ENCODE data around the gene PGLYRP3. TPM values are rescaled to one million over a fixed set of nuclear protein-coding genes. Genes with fewer than 3 reads are reported as not detected.
A peak's percentile ranks its signal among the peaks of the same experiment; 100 is the strongest.

Gene PGLYRP3
- 10 to 100 TPM in 1 of 2 donors, 1 to 10 TPM in 1; 9.9 to 21.5 TPM for polyA plus RNA-seq

DNA sequence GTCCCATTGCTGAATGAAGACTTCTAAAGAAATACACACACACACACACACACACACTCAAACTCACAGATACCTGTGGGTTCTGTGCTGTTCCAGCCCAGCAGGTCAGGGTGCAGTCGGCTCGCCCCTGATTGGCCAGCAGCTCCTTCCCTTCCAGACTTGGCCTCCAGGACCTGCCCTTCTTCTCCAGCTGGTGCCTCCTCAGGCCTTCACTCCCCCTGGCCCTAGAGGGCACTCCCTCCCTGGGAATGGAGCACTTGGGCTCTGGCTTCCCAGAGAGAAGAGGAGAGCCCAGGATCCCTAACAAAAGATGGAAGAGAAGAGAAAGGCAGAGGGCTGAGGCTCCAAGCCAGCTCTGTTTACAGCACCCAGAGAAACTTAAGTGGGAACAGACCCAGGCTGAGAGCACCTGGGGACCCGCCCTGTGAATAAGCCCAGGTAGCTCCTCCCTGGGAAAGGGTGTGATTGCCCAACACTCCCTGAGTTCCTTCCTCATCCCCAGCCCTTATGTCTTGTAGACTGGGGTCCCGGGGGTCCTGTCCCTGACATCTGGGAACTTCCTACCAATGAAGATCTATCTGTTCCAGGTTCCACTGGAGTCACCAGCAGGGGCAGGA, at the start of gene PGLYRP3:
Gene PGLYRP3 (minus strand): TSS at position 383 of the 617 bp plus-strand sequence. CDS start 2,287 bp downstream, outside the sequence.
- H3K27ac ChIP-seq (ENCODE audit: low read depth in 2 of 2, low read length in 1 of 2), result peak within 1 kb of the TSS; percentile 64 to 89
- H3K4me3 ChIP-seq (ENCODE audit: low read depth in 1 of 2, low read length in 2 of 2), result peak within 1 kb of the TSS in 1 of 2 donors; percentile 45
- no peaks in the 10 kb centered on the region for H3K27me3 ChIP-seq (ENCODE audit: control insufficient read depth in 1 of 2, insufficient read depth in 2 of 2, low read length in 2 of 2)
- peaks cover 0 to 5% of the 10 kb centered on the region in 2 donors for H3K4me1 ChIP-seq (ENCODE audit: control insufficient read depth in 2 of 2, insufficient read depth in 2 of 2, low read length in 1 of 2)
- no peaks in the 10 kb centered on the region for H3K9me3 ChIP-seq (ENCODE audit: control insufficient read depth in 2 of 2, insufficient read depth in 1 of 2, low read depth in 1 of 2, low read length in 1 of 2)
- WGBS, 2 donors, result 51 to 68% methylated on average over 4 of the region's 4 CpGs
- H3K36me3 ChIP-seq (ENCODE audit: control insufficient read depth in 2 of 2, insufficient read depth in 2 of 2, low read length in 1 of 2), result no peaks in the 10 kb centered on the region

DNA sequence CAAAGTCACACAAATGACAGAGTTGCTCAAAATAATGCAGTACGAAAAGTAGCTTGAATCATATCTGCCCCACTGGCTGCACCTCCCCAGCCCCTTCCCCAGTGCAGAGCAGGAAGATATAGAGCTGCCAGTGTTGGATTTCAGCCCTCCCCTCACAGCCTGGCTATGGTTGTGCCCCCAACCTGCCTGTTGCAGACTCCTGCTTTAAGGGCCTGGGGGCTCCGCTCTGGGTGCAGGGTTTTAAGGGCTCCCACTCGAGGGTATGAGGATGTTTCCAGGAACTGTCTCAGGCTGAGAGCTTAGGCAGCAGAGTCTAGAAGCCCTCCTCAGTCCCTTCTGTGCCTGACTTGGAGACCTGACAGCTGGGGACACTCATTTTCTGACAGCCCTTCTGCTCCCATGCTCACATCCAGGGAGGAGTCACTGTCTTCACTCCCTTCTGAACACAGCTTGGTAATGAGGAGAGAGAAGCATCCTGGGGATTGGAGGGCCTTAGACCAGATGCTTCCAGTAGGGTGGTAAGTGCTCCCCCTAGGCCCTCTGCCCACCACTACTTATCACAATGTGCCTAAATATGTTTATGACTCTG, 49.5 kb upstream of the PGLYRP3 start:
- peaks cover 0 to 3% of the 10 kb centered on the region in 2 donors for H3K36me3 ChIP-seq (ENCODE audit: control insufficient read depth in 2 of 2, insufficient read depth in 2 of 2, low read length in 1 of 2)
- H3K27me3 ChIP-seq (ENCODE audit: control insufficient read depth in 1 of 2, insufficient read depth in 2 of 2, low read length in 2 of 2), result no peaks in the 10 kb centered on the region
- no peaks in the 10 kb centered on the region for H3K9me3 ChIP-seq (ENCODE audit: control insufficient read depth in 2 of 2, insufficient read depth in 1 of 2, low read depth in 1 of 2, low read length in 1 of 2)
- 73 to 77% methylated on average over 3 of the region's 3 CpGs for WGBS, 2 donors
- peaks cover 2 to 19% of the 10 kb centered on the region in 2 donors for H3K4me1 ChIP-seq (ENCODE audit: control insufficient read depth in 2 of 2, insufficient read depth in 2 of 2, low read length in 1 of 2)
- peak overlapping the region; percentile 76 to 78 for H3K27ac ChIP-seq (ENCODE audit: low read depth in 2 of 2, low read length in 1 of 2)
- H3K4me3 ChIP-seq (ENCODE audit: low read depth in 1 of 2, low read length in 2 of 2), result no peak overlapping the region

DNA sequence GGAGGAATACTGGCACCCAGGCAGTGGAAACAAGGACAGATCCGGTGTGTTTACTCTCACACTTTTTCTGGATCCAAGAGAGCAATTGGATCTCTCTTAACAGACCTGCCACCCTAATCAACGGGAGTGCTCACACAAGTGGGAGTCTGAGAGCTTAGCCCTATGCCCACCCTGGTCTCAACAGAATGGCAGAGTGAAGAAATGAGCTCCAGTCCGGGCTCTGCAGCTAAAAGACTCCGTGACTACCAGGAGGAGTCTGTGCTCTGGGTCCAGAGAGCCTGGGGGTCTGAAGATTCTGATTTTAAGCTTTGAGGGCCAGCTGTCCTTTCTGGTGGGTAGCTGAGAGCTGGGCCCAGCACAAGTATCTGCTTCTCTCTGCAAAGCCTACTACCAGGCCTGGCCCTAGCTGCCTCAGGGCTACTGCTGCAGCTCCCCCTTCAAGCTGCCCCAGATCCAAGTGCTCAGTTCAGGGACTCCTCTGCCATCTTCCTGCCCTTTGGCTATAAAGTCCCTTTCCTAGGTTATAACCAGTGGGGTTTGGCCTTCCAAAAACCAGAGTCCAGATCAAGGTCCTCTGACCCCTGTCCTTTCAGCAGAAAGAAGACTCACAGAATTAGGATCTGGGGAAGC, 48.8 kb upstream of the PGLYRP3 start:
- Histone ChIP-seq H3K27ac (ENCODE audit: low read depth in 2 of 2, low read length in 1 of 2) (peak overlapping the region; percentile 78), H3K9me3 (ENCODE audit: control insufficient read depth in 2 of 2, insufficient read depth in 1 of 2, low read depth in 1 of 2, low read length in 1 of 2) (no peaks in the 10 kb centered on the region), H3K4me1 (ENCODE audit: control insufficient read depth in 2 of 2, insufficient read depth in 2 of 2, low read length in 1 of 2) (peaks cover 4 to 24% of the 10 kb centered on the region in 2 donors), H3K36me3 (ENCODE audit: control insufficient read depth in 2 of 2, insufficient read depth in 2 of 2, low read length in 1 of 2) (peaks cover 0 to 3% of the 10 kb centered on the region in 2 donors), H3K4me3 (ENCODE audit: low read depth in 1 of 2, low read length in 2 of 2) (no peak overlapping the region), H3K27me3 (ENCODE audit: control insufficient read depth in 1 of 2, insufficient read depth in 2 of 2, low read length in 2 of 2) (no peaks in the 10 kb centered on the region)
- 70 to 71% methylated on average over 4 of the region's 4 CpGs for WGBS, 2 donors

DNA sequence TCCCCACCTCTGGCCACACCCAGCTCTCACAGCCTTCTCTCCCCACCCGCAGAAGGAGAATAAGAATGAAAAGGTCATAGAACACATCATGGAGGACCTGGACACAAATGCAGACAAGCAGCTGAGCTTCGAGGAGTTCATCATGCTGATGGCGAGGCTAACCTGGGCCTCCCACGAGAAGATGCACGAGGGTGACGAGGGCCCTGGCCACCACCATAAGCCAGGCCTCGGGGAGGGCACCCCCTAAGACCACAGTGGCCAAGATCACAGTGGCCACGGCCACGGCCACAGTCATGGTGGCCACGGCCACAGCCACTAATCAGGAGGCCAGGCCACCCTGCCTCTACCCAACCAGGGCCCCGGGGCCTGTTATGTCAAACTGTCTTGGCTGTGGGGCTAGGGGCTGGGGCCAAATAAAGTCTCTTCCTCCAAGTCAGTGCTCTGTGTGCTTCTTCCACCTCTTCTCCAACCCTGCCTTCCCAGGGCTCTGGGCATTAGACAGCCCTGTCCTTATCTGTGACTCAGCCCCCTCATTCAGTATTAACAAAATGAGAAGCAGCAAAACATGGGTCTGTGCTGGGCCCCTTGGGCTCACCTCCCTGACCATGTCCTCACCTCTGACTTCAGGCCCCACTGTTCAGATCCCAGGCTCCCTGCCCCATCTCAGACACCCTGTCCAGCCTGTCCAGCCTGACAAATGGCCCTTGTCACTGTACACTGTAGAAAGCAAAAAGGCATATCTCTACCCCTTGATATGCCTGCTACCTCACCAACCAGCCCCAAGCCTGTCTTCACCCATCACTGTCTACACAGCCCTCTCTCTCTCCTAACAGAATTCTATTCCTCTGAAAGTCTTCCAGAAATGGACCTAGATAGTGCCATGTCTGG, 48.1 kb upstream of the PGLYRP3 start:
- H3K27me3 ChIP-seq (ENCODE audit: control insufficient read depth in 1 of 2, insufficient read depth in 2 of 2, low read length in 2 of 2), result no peaks in the 10 kb centered on the region
- peak overlapping the region in 1 of 2 donors; percentile 30 for H3K4me3 ChIP-seq (ENCODE audit: low read depth in 1 of 2, low read length in 2 of 2)
- peaks cover 0 to 3% of the 10 kb centered on the region in 2 donors for H3K36me3 ChIP-seq (ENCODE audit: control insufficient read depth in 2 of 2, insufficient read depth in 2 of 2, low read length in 1 of 2)
- H3K4me1 ChIP-seq (ENCODE audit: control insufficient read depth in 2 of 2, insufficient read depth in 2 of 2, low read length in 1 of 2), result peaks cover 3 to 23% of the 10 kb centered on the region in 2 donors
- peak overlapping the region; percentile 78 for H3K27ac ChIP-seq (ENCODE audit: low read depth in 2 of 2, low read length in 1 of 2)
- no peaks in the 10 kb centered on the region for H3K9me3 ChIP-seq (ENCODE audit: control insufficient read depth in 2 of 2, insufficient read depth in 1 of 2, low read depth in 1 of 2, low read length in 1 of 2)
- WGBS, 2 donors, result 80 to 85% methylated on average over 11 of the region's 11 CpGs

GRCh38 chr1:153360190-153360589, 47.4 kb upstream of the PGLYRP3 start:
- Histone ChIP-seq H3K27me3 (ENCODE audit: control insufficient read depth in 1 of 2, insufficient read depth in 2 of 2, low read length in 2 of 2) (no peaks in the 10 kb centered on the region), H3K9me3 (ENCODE audit: control insufficient read depth in 2 of 2, insufficient read depth in 1 of 2, low read depth in 1 of 2, low read length in 1 of 2) (no peaks in the 10 kb centered on the region), H3K27ac (ENCODE audit: low read depth in 2 of 2, low read length in 1 of 2) (peak overlapping the region; percentile 78), H3K4me3 (ENCODE audit: low read depth in 1 of 2, low read length in 2 of 2) (peak overlapping the region in 1 of 2 donors; percentile 30), H3K4me1 (ENCODE audit: control insufficient read depth in 2 of 2, insufficient read depth in 2 of 2, low read length in 1 of 2) (peaks cover 2 to 20% of the 10 kb centered on the region in 2 donors), H3K36me3 (ENCODE audit: control insufficient read depth in 2 of 2, insufficient read depth in 2 of 2, low read length in 1 of 2) (peaks cover 0 to 3% of the 10 kb centered on the region in 2 donors)
- WGBS, 2 donors, result 72 to 78% methylated on average over 2 of the region's 2 CpGs

DNA sequence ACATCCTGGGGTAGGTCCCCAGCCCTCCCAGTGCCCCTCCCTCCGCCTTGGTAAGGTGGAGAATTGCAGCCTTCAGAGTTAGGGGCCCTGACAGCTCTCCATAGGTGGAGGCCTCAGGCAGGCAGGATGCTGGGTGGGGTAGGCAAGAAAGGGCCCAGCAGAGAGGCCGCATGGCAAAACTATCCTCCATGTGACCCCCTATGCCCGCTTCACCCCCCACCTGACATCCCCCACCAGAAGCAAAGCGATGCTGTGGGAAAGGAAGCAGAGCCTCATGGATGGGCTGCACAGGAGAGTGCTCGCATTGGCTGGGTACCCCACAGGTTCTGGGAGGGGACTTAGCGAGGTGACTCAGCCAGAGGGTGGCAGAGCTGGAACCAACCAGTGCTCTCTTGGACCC, 46.5 kb upstream of the PGLYRP3 start:
- Histone ChIP-seq H3K4me1 (ENCODE audit: control insufficient read depth in 2 of 2, insufficient read depth in 2 of 2, low read length in 1 of 2) (peaks cover 2 to 15% of the 10 kb centered on the region in 2 donors), H3K9me3 (ENCODE audit: control insufficient read depth in 2 of 2, insufficient read depth in 1 of 2, low read depth in 1 of 2, low read length in 1 of 2) (no peaks in the 10 kb centered on the region), H3K36me3 (ENCODE audit: control insufficient read depth in 2 of 2, insufficient read depth in 2 of 2, low read length in 1 of 2) (peaks cover 0 to 3% of the 10 kb centered on the region in 2 donors), H3K4me3 (ENCODE audit: low read depth in 1 of 2, low read length in 2 of 2) (peak overlapping the region; percentile 25 to 59), H3K27me3 (ENCODE audit: control insufficient read depth in 1 of 2, insufficient read depth in 2 of 2, low read length in 2 of 2) (no peaks in the 10 kb centered on the region), H3K27ac (ENCODE audit: low read depth in 2 of 2, low read length in 1 of 2) (peak overlapping the region; percentile 93 to 99)
- 89% methylated on average over 6 of the region's 6 CpGs for WGBS, 2 donors

GRCh38 chr1:153358691-153358975, 45.9 kb upstream of the PGLYRP3 start:
- no peaks in the 10 kb centered on the region for H3K9me3 ChIP-seq (ENCODE audit: control insufficient read depth in 2 of 2, insufficient read depth in 1 of 2, low read depth in 1 of 2, low read length in 1 of 2)
- H3K27me3 ChIP-seq (ENCODE audit: control insufficient read depth in 1 of 2, insufficient read depth in 2 of 2, low read length in 2 of 2), result no peaks in the 10 kb centered on the region
- peaks cover 2 to 14% of the 10 kb centered on the region in 2 donors for H3K4me1 ChIP-seq (ENCODE audit: control insufficient read depth in 2 of 2, insufficient read depth in 2 of 2, low read length in 1 of 2)
- 88 to 90% methylated on average over 3 of the region's 3 CpGs for WGBS, 2 donors
- peak overlapping the region; percentile 93 to 99 for H3K27ac ChIP-seq (ENCODE audit: low read depth in 2 of 2, low read length in 1 of 2)
- peaks cover 0 to 3% of the 10 kb centered on the region in 2 donors for H3K36me3 ChIP-seq (ENCODE audit: control insufficient read depth in 2 of 2, insufficient read depth in 2 of 2, low read length in 1 of 2)
- H3K4me3 ChIP-seq (ENCODE audit: low read depth in 1 of 2, low read length in 2 of 2), result peak overlapping the region; percentile 41 to 59

DNA sequence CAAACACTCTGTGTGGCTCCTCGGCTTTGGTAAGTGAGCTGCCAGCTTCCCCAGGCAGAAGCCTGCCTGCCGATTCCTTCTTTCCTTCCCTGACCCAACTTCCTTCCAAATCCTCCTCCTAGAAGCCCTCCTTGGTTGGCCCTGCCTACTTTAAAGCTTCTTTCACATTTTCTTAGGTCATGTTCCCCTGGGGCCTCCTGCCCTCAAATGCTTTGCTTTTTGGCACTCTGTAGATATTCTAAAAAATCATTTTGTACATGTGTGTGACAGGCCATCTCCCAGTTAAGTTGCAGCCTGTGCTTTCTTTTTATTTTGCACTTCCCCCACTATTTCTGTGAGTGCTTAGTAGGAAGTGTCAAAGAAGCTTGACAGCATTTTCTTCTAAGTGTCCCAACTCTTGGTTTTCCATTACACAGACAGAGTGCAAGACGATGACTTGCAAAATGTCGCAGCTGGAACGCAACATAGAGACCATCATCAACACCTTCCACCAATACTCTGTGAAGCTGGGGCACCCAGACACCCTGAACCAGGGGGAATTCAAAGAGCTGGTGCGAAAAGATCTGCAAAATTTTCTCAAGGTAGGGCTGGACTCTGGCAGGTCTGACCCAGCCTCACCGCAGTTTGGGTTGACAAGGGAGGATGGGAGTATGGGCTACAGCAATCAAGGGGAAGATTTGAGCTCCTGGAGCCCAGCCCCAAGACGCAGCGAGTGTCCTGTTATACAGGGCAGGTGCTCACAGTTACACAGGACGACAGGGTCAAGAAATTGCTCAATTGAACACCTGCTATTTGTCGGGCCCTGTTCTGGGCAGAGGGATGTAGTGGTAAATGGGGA, 45.3 kb upstream of the PGLYRP3 start, which contains the start of gene S100A9:
Gene S100A9 (plus strand): TSS at position 2 of the 838 bp plus-strand sequence. CDS start 430 bp downstream, at position 432.
- Histone ChIP-seq H3K36me3 (ENCODE audit: control insufficient read depth in 2 of 2, insufficient read depth in 2 of 2, low read length in 1 of 2) (peaks cover 0 to 3% of the 10 kb centered on the region in 2 donors), H3K4me3 (ENCODE audit: low read depth in 1 of 2, low read length in 2 of 2) (peak within 1 kb of the TSS; percentile 41 to 59), H3K27ac (ENCODE audit: low read depth in 2 of 2, low read length in 1 of 2) (peak within 1 kb of the TSS; percentile 93 to 99), H3K9me3 (ENCODE audit: control insufficient read depth in 2 of 2, insufficient read depth in 1 of 2, low read depth in 1 of 2, low read length in 1 of 2) (no peaks in the 10 kb centered on the region), H3K4me1 (ENCODE audit: control insufficient read depth in 2 of 2, insufficient read depth in 2 of 2, low read length in 1 of 2) (peaks cover 2 to 8% of the 10 kb centered on the region in 2 donors), H3K27me3 (ENCODE audit: control insufficient read depth in 1 of 2, insufficient read depth in 2 of 2, low read length in 2 of 2) (no peaks in the 10 kb centered on the region)
- WGBS, 2 donors, result 71% methylated on average over 11 of the region's 11 CpGs
